ENCODE data around the gene ZNF331.

- TF ChIP-seq CTCF (IDR thresholded peaks at IDR 0.05) (no peak), POLR2A (IDR thresholded peaks at IDR 0.05) (peak in 1 of 2 donors; percentile 12)
Observed at GRCh38 chr19:53520547-53521372, 17.2 kb upstream of the ZNF331 start.
